DOHH2 (cell line): ENCODE data around the gene AZGP1.

Source experiments
- H3F3A ChIP-seq: fragments of 200-600 bp; sonication (generic), shearing (Covaris generic); 2 replicates; pipeline ENCODE4 v1.6.0; 2016; ENCODE audit warnings: antibody characterized with exemption, mild to moderate bottlenecking; ENCODE audit not compliant: control insufficient read depth, insufficient read depth
- H3K27ac ChIP-seq: fragments of 200-600 bp; sonication (generic); 2 replicates; pipeline ENCODE4 v1.5.1; 2014; ENCODE audit warnings: low read depth, mild to moderate bottlenecking, low read length, moderate library complexity
- H3K27me3 ChIP-seq: fragments of 200-600 bp; sonication (generic); 2 replicates; pipeline ENCODE4 v1.6.1; 2014; ENCODE audit warnings: mild to moderate bottlenecking, low read length, mixed read lengths; ENCODE audit not compliant: control insufficient read depth
- H3K36me3 ChIP-seq: fragments of 200-600 bp; sonication (generic); 2 replicates; pipeline ENCODE4 v1.6.1; 2014; ENCODE audit warnings: mild to moderate bottlenecking, low read length, moderate library complexity, mixed read lengths; ENCODE audit not compliant: control insufficient read depth
- H3K4me1 ChIP-seq: fragments of 200-600 bp; sonication (generic); 2 replicates; pipeline ENCODE4 v1.6.1; 2014; ENCODE audit warnings: mild to moderate bottlenecking, low read length, mixed read lengths; ENCODE audit not compliant: control insufficient read depth
- H3K4me2 ChIP-seq: fragments of 200-600 bp; sonication (generic); 2 replicates; pipeline ENCODE4 v1.6.0; 2014; ENCODE audit warnings: mild to moderate bottlenecking, low read length, moderate library complexity
- H3K4me3 ChIP-seq: fragments of 200-600 bp; sonication (generic); 2 replicates; pipeline ENCODE4 v1.5.1; 2014; ENCODE audit warnings: mild to moderate bottlenecking, low read length, mixed read lengths
- H3K79me2 ChIP-seq: fragments of 200-600 bp; sonication (generic); 2 replicates; pipeline ENCODE4 v1.6.1; 2014; ENCODE audit warnings: mild to moderate bottlenecking, low read length, mixed read lengths; ENCODE audit not compliant: control insufficient read depth
- H3K9me2 ChIP-seq: fragments of 200-600 bp; sonication (generic); replicated peaks from 2 replicates; pipeline ENCODE4 v1.6.1; 2014; ENCODE audit warnings: mild to moderate bottlenecking, low read length, mixed read lengths; ENCODE audit not compliant: control insufficient read depth
- H3K9me3 ChIP-seq: fragments of 200-600 bp; sonication (generic); 2 replicates; pipeline ENCODE4 v1.6.1; 2014; ENCODE audit warnings: antibody characterized with exemption, low read length, mixed read lengths; ENCODE audit not compliant: control insufficient read depth, insufficient read depth
- H4K20me1 ChIP-seq: fragments of 200-600 bp; sonication (generic); 2 replicates; pipeline ENCODE4 v1.6.0; 2014; ENCODE audit warnings: low read depth, mild to moderate bottlenecking, antibody characterized with exemption, low read length, moderate library complexity; ENCODE audit not compliant: control insufficient read depth, insufficient read depth
- EZH2phosphoT487 ChIP-seq: fragments of 200-600 bp; sonication (generic); IDR thresholded peaks from 2 replicates; pipeline ENCODE4 v1.6.1; 2017; ENCODE audit warnings: borderline replicate concordance, mild to moderate bottlenecking, antibody characterized with exemption, low read length, moderate library complexity, mixed read lengths
- TF ChIP-seq, protein P1 (sequence below): fragments of 200-600 bp; sonication (generic); IDR thresholded peaks from one replicate; pipeline ENCODE4 v1.5.1; 2014; ENCODE audit warnings: antibody characterized with exemption, mild to moderate bottlenecking, low read depth, low read length; ENCODE audit not compliant: poor library complexity, severe bottlenecking

Gene AZGP1

DNA sequence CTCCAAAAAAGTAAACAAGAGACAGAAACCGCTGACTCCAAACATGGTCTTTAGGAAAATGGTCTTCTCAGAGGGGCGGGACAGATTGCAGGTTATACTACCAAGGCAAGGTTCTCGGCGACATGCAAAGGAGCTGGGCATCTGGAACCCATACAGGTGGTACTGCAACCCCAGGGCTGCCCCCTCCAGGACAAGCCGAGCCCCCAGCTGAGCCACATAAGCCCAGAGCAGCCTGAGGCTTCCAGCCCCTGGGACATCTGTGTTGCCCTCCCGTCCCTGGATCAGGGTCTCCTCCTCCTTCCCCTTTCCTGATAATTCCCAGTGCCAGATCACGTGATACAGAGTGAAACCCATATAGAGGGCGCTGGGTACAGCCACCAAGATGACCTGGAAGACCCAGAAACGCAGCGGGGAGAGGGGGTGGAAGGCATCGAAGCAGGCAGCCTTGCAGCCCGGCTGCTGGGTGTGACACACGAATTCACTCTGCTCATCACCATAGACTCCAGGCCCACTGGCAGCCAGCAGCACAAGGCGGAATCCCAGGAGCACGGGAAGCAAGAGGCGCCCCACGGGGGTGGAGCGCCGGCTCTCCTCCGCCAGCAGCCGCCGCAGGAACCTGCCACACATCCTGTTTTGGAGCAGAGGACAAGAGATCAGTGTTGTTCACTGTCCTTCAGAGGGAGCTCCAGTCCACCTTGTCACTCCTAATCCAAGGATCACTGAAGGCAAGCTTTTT is 46.7 kb downstream of the AZGP1 start, which contains the start of gene GJC3:
TSS of gene GJC3 (minus strand) at position 627 of the 736 bp plus-strand sequence. CDS start at position 627, 0 bp downstream.
- no peak within 1 kb of the TSS for H3K4me3 ChIP-seq
- H3K79me2 ChIP-seq: no peaks in the 10 kb centered on the region
- no peaks in the 10 kb centered on the region for H3K36me3 ChIP-seq
- H3K4me2 ChIP-seq: peak within 1 kb of the TSS; percentile 18
- H4K20me1 ChIP-seq: no peaks in the 10 kb centered on the region
- H3K9me2 ChIP-seq: no peaks in the 10 kb centered on the region
- no peaks in the 10 kb centered on the region for H3F3A ChIP-seq
- no peaks in the 10 kb centered on the region for H3K4me1 ChIP-seq
- TF ChIP-seq, protein P1, sequence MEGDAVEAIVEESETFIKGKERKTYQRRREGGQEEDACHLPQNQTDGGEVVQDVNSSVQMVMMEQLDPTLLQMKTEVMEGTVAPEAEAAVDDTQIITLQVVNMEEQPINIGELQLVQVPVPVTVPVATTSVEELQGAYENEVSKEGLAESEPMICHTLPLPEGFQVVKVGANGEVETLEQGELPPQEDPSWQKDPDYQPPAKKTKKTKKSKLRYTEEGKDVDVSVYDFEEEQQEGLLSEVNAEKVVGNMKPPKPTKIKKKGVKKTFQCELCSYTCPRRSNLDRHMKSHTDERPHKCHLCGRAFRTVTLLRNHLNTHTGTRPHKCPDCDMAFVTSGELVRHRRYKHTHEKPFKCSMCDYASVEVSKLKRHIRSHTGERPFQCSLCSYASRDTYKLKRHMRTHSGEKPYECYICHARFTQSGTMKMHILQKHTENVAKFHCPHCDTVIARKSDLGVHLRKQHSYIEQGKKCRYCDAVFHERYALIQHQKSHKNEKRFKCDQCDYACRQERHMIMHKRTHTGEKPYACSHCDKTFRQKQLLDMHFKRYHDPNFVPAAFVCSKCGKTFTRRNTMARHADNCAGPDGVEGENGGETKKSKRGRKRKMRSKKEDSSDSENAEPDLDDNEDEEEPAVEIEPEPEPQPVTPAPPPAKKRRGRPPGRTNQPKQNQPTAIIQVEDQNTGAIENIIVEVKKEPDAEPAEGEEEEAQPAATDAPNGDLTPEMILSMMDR: peak; percentile 31
- no peak for TF ChIP-seq EZH2phosphoT487
- H3K27me3 ChIP-seq: peaks cover 66% of the 10 kb centered on the region
- H3K9me3 ChIP-seq: no peaks in the 10 kb centered on the region
- H3K27ac ChIP-seq: no peak within 1 kb of the TSS

GRCh38 chr7:99928188-99928587 is 47.6 kb downstream of the AZGP1 start:
- H3K27ac ChIP-seq: no peak overlapping the region
- H3K27me3 ChIP-seq: peaks cover 60% of the 10 kb centered on the region
- H3K36me3 ChIP-seq: no peaks in the 10 kb centered on the region
- no peaks in the 10 kb centered on the region for H3F3A ChIP-seq
- no peak overlapping the region for H3K4me2 ChIP-seq
- TF ChIP-seq EZH2phosphoT487: no peak
- TF ChIP-seq, protein P1: no peak
- no peaks in the 10 kb centered on the region for H3K9me2 ChIP-seq
- no peaks in the 10 kb centered on the region for H3K4me1 ChIP-seq
- H3K9me3 ChIP-seq: no peaks in the 10 kb centered on the region
- no peaks in the 10 kb centered on the region for H4K20me1 ChIP-seq
- no peak overlapping the region for H3K4me3 ChIP-seq
- no peaks in the 10 kb centered on the region for H3K79me2 ChIP-seq

GRCh38 chr7:99927536-99927935 is 48.3 kb downstream of the AZGP1 start:
- H3K36me3 ChIP-seq: no peaks in the 10 kb centered on the region
- H3K27me3 ChIP-seq: peaks cover 56% of the 10 kb centered on the region
- H3K4me2 ChIP-seq: no peak overlapping the region
- no peaks in the 10 kb centered on the region for H4K20me1 ChIP-seq
- H3K27ac ChIP-seq: no peak overlapping the region
- TF ChIP-seq EZH2phosphoT487: no peak
- TF ChIP-seq, protein P1: no peak
- no peaks in the 10 kb centered on the region for H3F3A ChIP-seq
- no peak overlapping the region for H3K4me3 ChIP-seq
- H3K9me3 ChIP-seq: no peaks in the 10 kb centered on the region
- H3K9me2 ChIP-seq: no peaks in the 10 kb centered on the region
- no peaks in the 10 kb centered on the region for H3K79me2 ChIP-seq
- no peaks in the 10 kb centered on the region for H3K4me1 ChIP-seq
